Endodermal cell (in vitro differentiated cells): ENCODE data around the gene RASD2. TPM values are rescaled to one million over a fixed set of nuclear protein-coding genes. Genes with fewer than 3 reads are reported as not detected.

Source experiments
- DNase-seq: peaks from one replicate; pipeline ENCODE4 v3.0.0-alpha.2; 2017
- H3K27ac ChIP-seq: 2 replicates; pipeline ENCODE4 v1.5.1; 2013; ENCODE audit warnings: mild to moderate bottlenecking, low read depth, low read length, moderate library complexity
- H3K27me3 ChIP-seq: 2 replicates; pipeline ENCODE4 v1.6.1; 2013; ENCODE audit warnings: mild to moderate bottlenecking, low read length, moderate library complexity; ENCODE audit not compliant: insufficient read depth, control insufficient read depth, poor library complexity, severe bottlenecking
- H3K36me3 ChIP-seq: 2 replicates; pipeline ENCODE4 v1.7.0; 2013; ENCODE audit warnings: mild to moderate bottlenecking, low read length, moderate library complexity; ENCODE audit not compliant: control insufficient read depth, insufficient read depth
- H3K4me1 ChIP-seq: one replicate; pipeline ENCODE4 v1.7.0; 2013; ENCODE audit warnings: low read length; ENCODE audit not compliant: control insufficient read depth, insufficient read depth
- H3K4me3 ChIP-seq: 2 replicates; pipeline ENCODE4 v1.5.1; 2013; ENCODE audit warnings: mild to moderate bottlenecking, low read length, moderate library complexity
- H3K9ac ChIP-seq: 2 replicates; pipeline ENCODE4 v1.6.1; 2013; ENCODE audit warnings: mild to moderate bottlenecking, low read length, moderate library complexity; ENCODE audit not compliant: poor library complexity, severe bottlenecking; ENCODE audit errors: extremely low read depth
- H3K9me3 ChIP-seq: 2 replicates; pipeline ENCODE4 v1.6.1; 2013; ENCODE audit warnings: mild to moderate bottlenecking, low read length, moderate library complexity; ENCODE audit not compliant: control insufficient read depth
- H3K27ac Mint-ChIP-seq: 2 replicates; pipeline ENCODE4 v1.8.0; 2020; ENCODE audit warnings: mixed read lengths
- H3K27me3 Mint-ChIP-seq: 2 replicates; pipeline ENCODE4 v1.8.0; 2021; ENCODE audit warnings: mild to moderate bottlenecking, mixed read lengths; ENCODE audit not compliant: insufficient read depth
- H3K36me3 Mint-ChIP-seq: 2 replicates; pipeline ENCODE4 v1.8.0; 2020; ENCODE audit warnings: low read depth, mixed read lengths
- H3K4me1 Mint-ChIP-seq: 2 replicates; pipeline ENCODE4 v1.8.0; 2020; ENCODE audit warnings: mixed read lengths
- H3K4me3 Mint-ChIP-seq: 2 replicates; pipeline ENCODE4 v1.8.0; 2020; ENCODE audit warnings: mild to moderate bottlenecking, moderate library complexity, mixed read lengths
- H3K9me3 Mint-ChIP-seq: 2 replicates; pipeline ENCODE4 v1.8.0; 2020; ENCODE audit warnings: mild to moderate bottlenecking, mixed read lengths
- WGBS, 2 experiments: methylation state at CpG; one replicate each; pipeline versions ENCODE4 v1.1.5 to v1.1.7; 2013; ENCODE audit warnings: missing lambda C conversion rate in 2 of 2, mixed read lengths in 1 of 2; ENCODE audit not compliant: insufficient coverage in 1 of 2, insufficient read length in 1 of 2; 5-methylcytosine and 5-hydroxymethylcytosine counted together
- total RNA-seq, 2 donors: library from RNA; stranded (reverse); fragmentation: NEBNext Ultra II Directional in 1 of 2; extraction: Animal tissue kit (Norgen Biotek cat#: 25700) in 1 of 2; gene quantifications; 2 replicates in 1 of 2; 3 replicates in 1 of 2; pipeline ENCODE4 v1.2.1, GENCODE V29; 2021
- TF ChIP-seq, protein P1 (sequence below): fragments of 200-600 bp; sonication (generic); conservative IDR thresholded peaks from 2 replicates; pipeline ENCODE4 v1.5.0; 2021; ENCODE audit warnings: antibody characterized with exemption, mild to moderate bottlenecking

Gene RASD2
- total RNA-seq, 2 donors from 2014 or later = 0.15 to 0.24 TPM

DNA sequence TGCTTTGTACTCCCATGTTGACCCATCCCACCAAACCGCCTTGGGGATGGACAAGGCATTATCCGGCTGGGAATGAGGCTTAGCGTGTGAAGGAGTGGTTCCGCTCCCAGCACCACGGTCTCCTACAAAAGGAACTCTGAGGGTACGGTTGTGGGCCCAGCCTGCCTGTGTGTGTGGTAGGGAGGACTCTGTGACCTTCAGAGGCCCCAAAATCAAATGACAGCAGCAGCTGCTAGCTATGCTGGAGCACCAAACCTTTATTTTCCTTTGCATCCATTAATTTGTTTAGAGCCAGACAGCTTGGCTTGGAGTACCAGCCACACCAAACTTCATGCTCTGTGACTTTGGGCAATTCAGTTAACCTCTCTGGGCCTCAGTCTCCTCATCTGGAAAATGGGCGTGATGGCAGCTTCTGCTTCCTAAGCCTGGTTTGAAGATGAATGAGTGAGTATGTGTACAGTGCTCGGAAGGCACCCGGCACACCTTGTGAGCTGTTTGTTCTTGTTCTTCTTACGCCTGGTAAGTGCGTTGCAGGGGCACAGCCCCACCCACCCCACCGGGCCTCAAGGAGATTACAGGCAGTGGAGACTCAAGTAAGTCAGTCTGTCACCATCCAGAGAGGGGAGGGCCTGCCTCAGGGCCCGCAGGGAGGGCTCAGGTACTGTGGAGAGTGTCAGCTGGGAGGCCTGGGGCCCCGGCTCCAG, 51.2 kb downstream of the RASD2 start:
- no peak for DNase-seq
- H3K9me3 Mint-ChIP-seq = peaks cover 1% of the 10 kb centered on the region
- H3K27ac Mint-ChIP-seq = no peak overlapping the region
- Histone ChIP-seq H3K27me3 (no peaks in the 10 kb centered on the region), H3K9me3 (no peaks in the 10 kb centered on the region), H3K4me1 (peaks cover 8% of the 10 kb centered on the region), H3K27ac (no peak overlapping the region), H3K9ac (no peak overlapping the region), H3K36me3 (no peaks in the 10 kb centered on the region), H3K4me3 (no peak overlapping the region)
- TF ChIP-seq, protein P1, sequence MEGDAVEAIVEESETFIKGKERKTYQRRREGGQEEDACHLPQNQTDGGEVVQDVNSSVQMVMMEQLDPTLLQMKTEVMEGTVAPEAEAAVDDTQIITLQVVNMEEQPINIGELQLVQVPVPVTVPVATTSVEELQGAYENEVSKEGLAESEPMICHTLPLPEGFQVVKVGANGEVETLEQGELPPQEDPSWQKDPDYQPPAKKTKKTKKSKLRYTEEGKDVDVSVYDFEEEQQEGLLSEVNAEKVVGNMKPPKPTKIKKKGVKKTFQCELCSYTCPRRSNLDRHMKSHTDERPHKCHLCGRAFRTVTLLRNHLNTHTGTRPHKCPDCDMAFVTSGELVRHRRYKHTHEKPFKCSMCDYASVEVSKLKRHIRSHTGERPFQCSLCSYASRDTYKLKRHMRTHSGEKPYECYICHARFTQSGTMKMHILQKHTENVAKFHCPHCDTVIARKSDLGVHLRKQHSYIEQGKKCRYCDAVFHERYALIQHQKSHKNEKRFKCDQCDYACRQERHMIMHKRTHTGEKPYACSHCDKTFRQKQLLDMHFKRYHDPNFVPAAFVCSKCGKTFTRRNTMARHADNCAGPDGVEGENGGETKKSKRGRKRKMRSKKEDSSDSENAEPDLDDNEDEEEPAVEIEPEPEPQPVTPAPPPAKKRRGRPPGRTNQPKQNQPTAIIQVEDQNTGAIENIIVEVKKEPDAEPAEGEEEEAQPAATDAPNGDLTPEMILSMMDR = no peak
- H3K4me1 Mint-ChIP-seq = peaks cover 17% of the 10 kb centered on the region
- peaks cover 4% of the 10 kb centered on the region for H3K36me3 Mint-ChIP-seq
- no peak overlapping the region for H3K4me3 Mint-ChIP-seq
- H3K27me3 Mint-ChIP-seq = no peaks in the 10 kb centered on the region
- WGBS, 2 experiments = 91 to 94% methylated on average over 8 to 14 of the region's 14 CpGs

DNA sequence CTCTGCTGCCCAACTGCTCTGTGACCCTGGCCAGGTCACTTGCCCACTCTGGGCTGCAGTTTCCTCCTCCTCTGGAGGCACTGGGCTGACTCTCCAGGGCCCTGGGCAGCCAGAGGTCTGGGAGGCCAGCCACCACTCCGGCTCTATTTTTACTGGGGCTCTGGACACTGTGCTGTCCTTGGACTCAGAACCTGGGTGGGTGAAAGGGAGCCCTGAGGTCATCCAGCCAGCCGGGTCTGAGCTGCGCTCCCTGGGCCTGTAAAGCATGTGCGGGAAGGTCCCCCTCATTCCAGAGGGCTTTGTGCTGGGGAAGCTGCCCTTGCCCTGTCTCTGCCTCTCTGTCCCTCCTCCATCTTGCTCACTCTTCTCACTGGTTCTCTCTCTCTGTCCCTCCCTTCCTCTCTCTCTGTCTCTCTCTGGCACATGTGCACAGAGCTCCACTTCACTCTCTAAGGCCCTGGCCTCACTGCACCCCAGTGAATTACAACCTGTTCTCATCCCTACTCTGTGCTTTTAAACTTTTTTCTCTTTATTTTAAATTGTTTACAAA, 51.9 kb downstream of the RASD2 start:
- Histone ChIP-seq H3K27me3 (no peaks in the 10 kb centered on the region), H3K9ac (no peak overlapping the region), H3K27ac (no peak overlapping the region), H3K36me3 (no peaks in the 10 kb centered on the region), H3K9me3 (no peaks in the 10 kb centered on the region), H3K4me1 (peaks cover 9% of the 10 kb centered on the region), H3K4me3 (no peak overlapping the region)
- DNase-seq = no peak
- Mint-ChIP-seq H3K9me3 (peaks cover 1% of the 10 kb centered on the region), H3K4me1 (peaks cover 17% of the 10 kb centered on the region), H3K27me3 (no peaks in the 10 kb centered on the region), H3K27ac (peak overlapping the region; percentile 45), H3K36me3 (peaks cover 4% of the 10 kb centered on the region), H3K4me3 (no peak overlapping the region)
- 80 to 84% methylated on average over 3 to 4 of the region's 4 CpGs for WGBS, 2 experiments
- TF ChIP-seq, protein P1 = no peak

DNA sequence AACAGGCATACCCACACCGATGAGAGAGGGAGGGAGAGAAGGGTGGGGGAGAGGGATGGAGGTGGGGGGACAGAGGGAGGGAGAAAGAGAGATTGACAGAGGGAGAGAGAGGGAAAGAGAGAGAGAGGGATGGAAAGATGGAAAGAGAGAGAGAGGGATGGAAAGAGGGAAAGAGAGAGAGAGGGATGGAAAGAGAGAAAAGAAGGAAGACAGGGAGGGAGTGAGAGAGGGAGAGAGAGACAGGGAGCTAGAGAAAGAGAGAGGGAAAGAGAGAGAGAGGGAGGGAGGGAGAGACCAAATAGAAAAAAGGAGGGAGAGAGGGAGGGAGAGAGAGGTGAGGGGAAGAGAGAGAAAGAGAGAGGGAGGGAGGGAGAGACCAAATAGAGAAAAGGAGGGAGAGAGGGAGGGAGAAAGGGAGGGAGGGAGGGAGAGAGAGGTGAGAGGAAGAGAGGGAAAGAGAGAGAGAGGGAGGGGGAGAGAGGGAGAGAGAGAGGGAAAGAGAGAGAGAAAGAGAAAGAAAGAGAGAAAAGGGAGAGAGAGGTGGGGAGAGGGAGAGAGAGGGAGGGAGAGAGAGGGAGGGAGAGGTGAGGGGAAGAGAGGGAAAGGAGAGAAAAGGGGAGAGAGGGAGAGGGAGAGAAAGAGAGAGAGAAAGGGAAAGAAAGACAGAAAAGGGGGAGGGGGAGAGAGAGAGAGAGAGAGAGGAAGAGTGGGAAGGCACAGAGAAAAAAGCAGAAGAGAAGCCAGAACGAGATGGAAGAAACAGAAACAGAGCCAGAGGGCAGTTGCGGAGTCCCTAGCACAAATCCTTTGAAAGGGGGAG, 52.6 kb downstream of the RASD2 start:
- TF ChIP-seq, protein P1 = no peak
- no peaks in the 10 kb centered on the region for H3K27me3 Mint-ChIP-seq
- H3K4me3 Mint-ChIP-seq = no peak overlapping the region
- no peak for DNase-seq
- Histone ChIP-seq H3K27me3 (no peaks in the 10 kb centered on the region), H3K9me3 (no peaks in the 10 kb centered on the region), H3K4me1 (peaks cover 9% of the 10 kb centered on the region), H3K27ac (no peak overlapping the region), H3K9ac (no peak overlapping the region), H3K36me3 (no peaks in the 10 kb centered on the region), H3K4me3 (no peak overlapping the region)
- H3K36me3 Mint-ChIP-seq = peaks cover 4% of the 10 kb centered on the region
- 63 to 75% methylated on average over 2 to 3 of the region's 3 CpGs for WGBS, 2 experiments
- peaks cover 1% of the 10 kb centered on the region for H3K9me3 Mint-ChIP-seq
- no peak overlapping the region for H3K27ac Mint-ChIP-seq
- H3K4me1 Mint-ChIP-seq = peaks cover 17% of the 10 kb centered on the region
